ENCODE data around the gene PLRG1.

Gene PLRG1

DNA sequence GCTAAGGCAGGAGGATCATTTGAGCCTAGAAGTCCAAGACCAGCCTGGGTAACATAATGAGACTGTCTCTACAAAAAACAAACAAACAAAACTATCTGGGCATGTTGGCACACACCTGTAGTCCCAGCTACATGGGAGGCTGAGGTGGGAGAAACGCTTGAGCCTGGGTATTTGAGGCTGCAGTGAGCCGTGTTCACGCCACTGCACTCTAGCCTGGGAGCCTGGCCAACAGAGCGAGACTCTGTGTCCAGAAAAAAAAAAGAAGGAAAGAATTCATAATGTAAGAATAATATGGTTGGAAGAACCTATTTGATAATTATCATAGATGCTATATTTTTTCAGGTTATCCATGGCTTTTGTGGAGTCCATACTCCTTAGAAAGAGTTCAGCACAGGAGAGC, 32.6 kb downstream of the PLRG1 start:
- no peak for DNase-seq

DNA sequence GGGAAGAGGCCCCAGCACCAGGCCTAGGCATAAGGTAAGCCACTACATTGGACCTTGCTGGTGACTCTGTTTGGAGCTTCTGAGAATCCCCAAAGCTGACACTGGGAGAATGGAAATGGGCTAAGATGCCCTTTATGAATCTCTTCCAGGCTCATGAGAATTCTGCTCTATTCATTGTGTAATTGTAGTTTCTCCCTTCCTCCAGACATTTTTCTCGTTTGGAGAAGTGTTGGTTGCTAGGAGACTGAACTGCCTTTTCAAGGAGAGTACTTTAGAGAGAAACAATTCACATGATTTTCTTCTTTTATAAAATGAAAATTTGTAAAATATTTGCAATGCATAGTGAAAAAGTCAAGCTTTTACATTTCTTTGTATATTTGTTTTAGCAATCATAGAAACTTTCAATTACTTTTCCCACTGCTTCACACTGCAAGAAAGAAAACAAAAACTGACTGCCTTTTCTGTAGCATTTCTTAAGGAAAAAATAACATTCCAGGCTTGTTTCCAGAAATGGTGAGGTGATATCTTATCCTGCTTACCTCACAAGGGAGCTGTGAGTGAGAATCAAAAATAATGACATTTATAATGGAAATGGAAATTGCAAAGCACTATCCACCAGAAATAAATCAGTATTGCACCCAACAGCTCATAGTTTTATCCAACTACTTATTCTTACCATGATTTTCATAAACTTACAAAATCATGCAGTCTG, 33.7 kb downstream of the PLRG1 start:
- no peak for DNase-seq

DNA sequence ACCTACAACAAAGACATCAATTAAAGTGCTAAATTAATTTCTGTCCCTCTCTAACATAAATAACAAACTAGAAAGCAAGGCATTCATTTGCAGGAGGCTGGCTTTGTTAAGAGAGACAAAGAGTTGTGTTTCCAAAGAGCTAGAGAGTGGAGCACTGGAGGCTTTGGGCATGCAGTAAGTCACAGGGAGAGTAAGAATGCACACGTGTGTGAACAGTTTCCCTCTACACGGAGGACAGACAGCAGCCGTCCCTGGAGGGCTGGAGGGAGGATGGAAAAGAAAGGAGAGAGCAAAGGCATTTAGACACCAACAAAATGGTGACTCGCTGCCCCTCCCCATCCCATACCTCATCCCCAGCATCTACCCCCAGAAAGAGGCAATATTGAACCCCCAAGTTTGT, 38.2 kb downstream of the PLRG1 start:
- no peak for DNase-seq

DNA sequence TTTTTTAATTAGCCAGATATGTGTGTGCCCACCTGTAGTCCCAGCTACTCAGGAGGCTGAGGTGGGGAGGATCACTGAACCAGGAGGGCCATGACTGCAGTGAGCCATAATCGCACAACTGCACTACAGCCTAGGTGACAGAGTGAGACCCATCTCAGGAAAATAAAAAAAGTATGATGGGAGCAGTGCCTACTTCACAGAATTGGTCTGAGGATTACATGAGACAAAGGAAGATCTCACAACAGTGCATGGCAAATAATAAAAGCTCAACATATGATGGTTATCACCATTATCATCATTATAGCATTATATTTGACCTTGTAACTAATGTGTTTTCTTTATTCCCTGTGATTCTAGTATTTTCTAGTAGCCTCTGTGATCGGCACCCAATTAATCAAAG, 38.7 kb downstream of the PLRG1 start:
- no peak for DNase-seq

DNA sequence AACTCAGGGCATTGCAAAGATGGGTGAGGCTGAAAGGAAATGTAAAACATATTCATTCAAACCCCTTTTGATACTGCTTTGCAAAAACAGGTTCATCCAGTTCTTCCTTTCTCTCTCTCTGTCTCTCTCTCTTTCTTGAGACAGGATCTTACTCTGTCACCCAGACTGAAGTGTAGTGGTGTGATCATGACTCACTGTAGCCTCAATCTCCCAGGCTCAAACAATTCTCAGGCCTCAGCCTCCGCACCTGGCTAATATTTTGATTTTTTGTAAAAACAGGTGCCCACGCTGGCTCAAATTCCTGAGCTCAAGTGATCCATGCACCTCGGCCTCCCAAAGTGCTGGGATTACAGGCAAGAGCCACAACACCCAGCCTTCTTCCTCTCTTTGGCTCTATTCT, 43.0 kb downstream of the PLRG1 start:
- no peak for DNase-seq

DNA sequence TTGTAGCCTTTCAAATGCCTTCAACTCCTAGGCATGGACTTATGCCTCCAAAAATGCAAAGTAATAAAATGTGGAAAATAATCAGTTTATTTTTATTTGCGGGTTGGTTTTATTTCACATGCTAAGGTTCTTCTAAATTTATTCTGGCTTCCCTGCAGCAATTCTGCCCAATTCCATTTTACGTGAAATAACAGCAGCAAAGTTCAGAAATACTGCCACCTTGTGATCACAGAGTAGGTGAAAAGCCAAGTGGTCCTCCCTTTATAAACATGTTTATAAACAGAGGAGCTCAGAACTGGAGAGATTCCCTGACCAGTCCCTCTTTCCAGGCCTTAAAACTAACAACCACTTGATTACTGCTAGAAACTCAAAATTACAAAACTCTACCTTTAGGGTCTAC, 43.9 kb downstream of the PLRG1 start:
- DNase-seq = no peak

DNA sequence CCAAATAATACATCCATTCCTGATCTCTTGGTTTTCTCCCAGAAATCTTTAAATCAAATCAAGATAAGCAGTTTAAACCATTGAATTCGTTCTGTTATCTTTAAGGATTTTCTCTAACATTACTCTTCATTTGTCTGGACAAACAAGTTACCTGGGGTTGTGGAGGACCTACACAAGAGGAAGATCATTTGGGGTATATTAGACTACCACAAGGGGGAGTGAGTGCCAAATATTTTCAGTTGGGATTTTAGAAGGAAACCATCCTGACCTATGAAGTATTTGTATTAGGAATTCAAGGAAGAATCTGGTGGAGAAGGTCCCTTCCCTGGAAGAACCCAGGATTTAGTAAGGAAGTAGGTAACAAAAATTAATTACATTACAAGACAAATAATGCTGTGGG, 46.6 kb downstream of the PLRG1 start:
- DNase-seq = no peak

DNA sequence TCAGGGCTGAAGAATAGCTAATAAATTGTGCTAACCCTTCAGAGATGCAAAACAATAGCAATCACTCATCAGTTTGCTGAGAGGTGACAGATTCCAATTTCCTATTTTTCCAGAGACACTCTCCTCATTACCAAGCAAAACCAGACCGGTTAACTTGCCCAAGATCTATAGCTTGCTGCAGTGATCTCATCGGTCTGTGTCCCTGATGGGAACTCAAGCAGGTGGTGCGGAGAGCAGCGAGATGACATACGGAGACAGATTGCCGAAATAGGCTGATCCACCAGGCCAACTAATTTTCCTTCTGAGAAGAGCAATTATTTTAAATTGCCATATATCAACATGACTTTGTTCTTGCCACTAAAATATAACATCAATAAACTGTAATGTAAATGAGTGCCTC, 48.1 kb downstream of the PLRG1 start:
- no peak for DNase-seq

DNA sequence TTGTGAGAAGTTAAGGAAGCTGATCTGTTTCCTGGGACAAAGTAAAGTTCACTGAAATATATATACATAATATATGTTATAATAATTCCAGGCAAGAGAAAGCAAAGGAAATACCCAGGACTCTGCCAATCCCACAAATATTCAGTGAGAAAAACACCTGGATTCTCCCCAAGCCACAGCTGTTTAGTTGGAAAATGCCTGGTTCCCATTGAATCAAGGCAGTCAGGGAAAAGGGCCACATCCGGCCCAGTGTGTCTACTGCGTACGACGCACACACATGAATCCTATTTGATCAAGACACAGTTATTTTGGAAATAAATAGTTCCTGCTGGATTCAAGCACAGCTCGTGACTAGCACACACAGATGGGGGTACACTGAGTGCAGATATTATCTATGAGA, 52.3 kb downstream of the PLRG1 start:
- DNase-seq = no peak

DNA sequence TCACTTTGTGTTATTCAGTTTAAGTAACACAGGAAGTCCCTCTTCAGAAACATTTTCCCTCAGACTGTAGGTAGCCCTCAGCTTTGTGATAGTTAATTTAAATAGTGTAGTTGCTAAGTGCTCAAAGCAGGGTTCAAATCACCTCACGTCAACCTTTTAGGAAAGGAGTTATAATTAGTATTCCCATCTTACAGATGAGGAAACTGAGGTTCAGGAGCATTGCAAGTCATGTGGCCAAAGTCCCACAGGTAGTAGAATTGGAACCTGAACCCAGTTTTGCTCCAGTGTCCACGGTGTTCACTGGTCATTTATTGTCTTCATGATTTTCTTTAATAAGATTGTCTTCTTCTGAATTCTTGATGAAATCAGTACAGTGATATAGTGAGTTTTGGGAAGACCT, 54.3 kb downstream of the PLRG1 start:
- DNase-seq = no peak

DNA sequence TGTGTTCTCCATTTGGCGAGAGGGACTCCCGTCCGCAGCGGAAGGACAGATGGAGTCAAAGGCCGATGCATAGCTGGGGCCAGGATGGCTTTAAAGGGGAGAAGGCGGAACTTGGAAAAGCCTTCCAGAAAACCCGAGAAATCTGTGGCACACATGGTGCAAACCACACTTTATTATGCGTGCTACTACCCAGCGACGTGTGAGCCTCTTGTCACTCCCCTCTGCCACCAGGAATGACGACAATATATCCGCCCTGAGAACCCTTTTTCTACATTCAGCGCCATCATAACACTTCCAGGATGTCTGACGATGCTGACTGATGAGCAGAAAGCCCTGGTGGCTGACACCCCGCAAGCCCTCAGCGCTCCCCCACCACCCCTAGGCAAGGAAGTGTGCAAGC, 57.9 kb downstream of the PLRG1 start:
- DNase-seq = no peak

DNA sequence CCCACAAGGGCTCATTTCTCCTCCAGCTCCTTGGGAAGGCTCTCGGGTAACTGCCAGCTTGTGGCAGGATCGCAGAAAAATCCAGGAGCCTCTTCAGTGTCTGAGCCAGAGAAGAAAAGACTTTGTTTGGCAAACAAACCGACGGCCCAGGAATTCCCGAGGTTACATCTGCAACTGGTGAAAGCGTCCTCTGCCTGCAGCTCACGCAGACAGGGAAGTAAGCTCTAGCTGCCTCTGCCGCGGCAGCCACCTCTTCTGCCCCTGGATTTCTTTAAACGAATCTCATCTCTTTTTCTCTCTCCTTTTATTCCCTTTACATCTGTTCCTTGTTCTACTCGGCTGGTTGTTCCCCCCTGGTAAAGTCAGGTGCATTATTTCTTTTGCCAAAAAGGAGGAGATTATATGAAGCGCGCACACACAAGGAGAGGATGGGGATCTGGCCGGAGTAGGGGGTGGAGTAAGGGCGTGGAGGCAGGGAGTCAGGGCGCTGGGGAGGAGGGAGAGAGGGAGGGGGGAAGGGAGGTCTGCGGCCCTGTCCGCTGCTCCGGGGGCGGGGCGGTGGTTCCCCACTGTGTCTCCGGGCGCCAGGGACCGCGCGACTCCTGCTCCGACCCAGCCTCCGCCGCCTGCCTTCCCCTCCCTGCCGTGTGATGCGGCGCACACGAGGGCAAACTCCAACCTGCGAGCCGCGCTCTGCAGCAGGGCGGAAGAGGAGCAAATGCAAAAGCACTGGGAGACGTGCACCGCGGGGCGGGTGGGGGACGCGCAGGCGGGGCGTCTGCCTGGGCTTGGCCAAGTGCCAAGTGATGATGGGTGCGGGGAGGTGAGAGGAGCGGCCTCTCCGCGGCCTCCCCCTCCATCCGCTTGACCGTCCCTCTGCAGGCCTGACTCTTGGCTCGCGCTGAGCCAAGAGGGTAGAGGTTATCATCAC, 58.6 kb downstream of the PLRG1 start, which contains the start of gene DCHS2:
Gene DCHS2, minus strand, starts transcription at position 459 of the 931 bp plus-strand sequence. Its CDS starts 444 bp downstream, at position 15.
- DNase-seq = no peak

DNA sequence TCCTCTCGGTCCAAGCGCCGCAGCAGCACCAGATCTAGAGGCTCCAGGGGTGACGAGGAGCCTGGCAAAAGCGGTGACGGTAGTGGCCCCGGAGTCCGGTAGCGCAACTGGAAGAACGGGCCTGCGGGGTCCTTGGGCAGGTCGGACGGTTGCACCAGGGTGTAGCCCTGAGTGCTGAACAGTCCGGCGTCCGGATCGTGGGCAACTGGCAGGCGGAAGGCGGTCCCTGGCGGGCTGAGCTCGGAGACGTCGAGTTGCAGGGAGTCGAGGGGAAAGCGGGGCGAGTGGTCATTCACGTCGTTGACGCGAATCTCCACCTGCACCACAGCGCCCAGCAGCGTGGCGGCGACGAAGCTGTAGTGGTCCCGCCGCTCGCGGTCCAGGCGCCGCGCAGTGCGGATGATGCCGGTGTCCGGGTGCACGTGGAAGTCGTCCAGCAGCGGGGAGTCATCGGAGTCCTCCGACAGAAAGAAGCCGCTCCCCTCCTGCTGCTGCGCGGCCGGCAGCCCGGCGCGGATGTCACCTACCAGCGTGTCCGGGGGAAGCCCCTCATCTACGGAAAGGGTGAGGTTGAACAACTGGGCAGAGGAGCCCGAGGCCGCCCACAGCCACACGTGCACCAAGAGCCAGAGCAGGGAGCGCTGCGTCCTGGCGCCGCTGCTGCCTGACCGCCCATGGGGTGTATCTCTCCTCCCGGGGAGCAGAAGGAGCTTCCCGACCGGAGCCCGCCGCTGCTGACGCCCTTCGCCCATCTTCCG, 59.4 kb downstream of the PLRG1 start:
- DNase-seq = no peak

DNA sequence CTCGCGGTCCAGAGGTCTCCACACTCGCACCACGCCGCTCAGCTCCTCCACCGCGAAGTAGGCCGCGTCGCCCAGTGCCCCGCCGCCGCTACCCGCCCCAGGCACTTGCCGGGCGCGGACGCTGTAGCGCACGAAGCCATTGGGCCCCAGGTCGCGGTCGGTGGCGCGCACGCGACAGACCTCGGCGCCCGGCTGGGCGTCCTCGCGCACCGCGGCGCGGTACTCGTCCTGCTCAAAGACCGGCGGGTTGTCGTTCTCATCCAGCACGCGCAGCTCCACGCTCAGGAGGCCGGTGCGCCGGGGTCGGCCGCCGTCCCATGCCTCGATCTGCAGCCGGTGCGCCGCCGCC, 60.0 kb downstream of the PLRG1 start:
- DNase-seq = no peak

DNA sequence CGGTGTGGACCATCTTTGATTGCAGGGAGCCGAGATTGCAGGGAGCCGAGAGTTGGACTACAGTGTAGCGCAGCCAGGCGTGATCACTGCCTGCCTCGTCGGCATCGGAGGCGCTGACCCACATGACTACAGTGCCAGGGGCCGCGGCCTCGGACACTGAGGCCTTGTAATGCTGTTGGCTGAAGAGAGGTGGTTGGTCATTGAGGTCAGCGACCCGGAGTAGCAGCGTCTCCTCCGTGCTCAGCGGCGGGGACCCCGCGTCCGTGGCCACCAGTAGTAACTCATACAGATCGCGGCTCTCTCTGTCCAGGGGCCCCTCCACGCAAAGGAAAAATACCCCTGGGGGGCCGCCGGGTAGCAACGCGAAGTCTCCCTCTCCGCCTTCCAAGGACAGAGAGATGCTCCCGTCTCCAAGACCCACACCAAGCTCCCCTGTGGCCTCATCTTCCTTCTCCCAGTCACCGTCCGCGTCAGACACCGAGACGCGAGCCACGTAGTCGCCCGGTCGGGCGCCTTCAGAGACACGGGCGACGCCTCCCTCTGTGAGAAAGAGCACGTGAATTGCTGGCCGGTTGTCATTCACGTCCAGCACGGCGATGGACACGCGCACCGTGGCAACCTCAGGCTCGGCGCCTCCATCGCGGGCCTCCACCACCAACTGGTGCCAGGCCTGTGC, 60.5 kb downstream of the PLRG1 start:
- no peak for DNase-seq

DNA sequence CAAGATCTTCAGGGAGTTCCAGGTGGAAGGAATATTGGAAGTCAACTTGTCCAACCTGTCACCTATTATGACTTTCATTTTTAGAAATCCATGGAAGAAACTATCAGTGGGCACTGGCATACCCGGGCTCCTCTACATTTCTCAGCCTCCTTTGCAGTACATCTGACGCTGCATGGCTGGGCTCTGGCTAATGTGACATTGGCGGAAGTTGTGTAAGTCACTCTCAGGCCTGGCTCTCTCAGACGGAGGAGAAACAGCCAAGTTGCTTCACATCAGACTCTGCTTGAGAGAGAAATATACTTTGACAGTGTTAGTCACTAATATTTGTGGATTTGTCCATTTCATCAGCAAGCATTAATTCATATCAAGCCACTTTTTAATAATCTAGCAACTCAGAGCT, 63.1 kb downstream of the PLRG1 start:
- DNase-seq = no peak

DNA sequence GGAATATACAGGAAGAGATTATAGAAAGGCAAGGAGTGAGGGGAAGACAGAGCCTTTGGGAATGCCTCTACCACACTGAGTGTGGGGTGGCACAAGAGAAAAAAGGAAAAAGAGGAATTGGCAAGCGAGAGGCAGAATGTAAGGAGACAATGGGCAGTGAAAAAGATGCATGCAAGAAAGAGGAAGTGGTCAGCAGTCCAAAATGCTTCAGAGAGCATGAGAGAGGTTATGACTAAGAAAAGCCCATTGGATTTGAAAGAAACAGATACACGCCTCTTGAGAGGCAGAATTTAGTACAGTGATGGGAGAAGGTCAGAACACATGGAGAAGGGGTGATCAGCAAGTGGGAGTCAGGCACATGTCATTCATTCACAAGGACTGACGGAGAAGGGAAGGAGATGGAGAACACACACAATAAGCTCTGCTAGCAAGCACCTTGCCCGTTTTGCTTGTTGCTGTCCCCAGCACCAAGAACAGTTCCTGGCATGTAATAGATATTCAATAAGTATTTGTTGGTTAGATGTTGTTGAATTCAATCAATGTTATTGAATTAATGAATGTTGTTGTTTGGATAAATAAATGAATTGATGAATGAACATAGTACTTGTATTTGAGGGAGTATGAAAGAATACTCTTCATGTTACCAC, 65.0 kb downstream of the PLRG1 start:
- DNase-seq = no peak

Data from activated naive CD4-positive, alpha-beta T cell treated with Interleukin-2 at 50 U/mL for 16 hours (primary cell).